ENCODE data around the gene SLC7A1. TPM values are rescaled to one million over a fixed set of nuclear protein-coding genes. Genes with fewer than 3 reads are reported as not detected.

Gene SLC7A1
- total and polyA plus RNA-seq, 2 of the 8 experiments (the other 6 are each of a cell fraction or from before 2014, with no cell fraction given): 26.8 to 114 TPM

GRCh38 chr13:29509999-29510589 is 85.4 kb downstream of the SLC7A1 start:
- Histone ChIP-seq H3K27ac (ENCODE audit: low read depth, low read length) (no peak overlapping the region), H4K20me1 (replicated peaks in 1 of 2; ENCODE audit: control insufficient read depth in 1 of 2, insufficient read depth in 2 of 2, low read length in 2 of 2) (peaks cover 0 to 8% of the 10 kb centered on the region in 2 experiments), H4K8ac (ENCODE audit: extremely low read depth, insufficient read depth, low read length) (no peak overlapping the region), H2BK120ac (replicated peaks; ENCODE audit: low read depth, low read length) (no peak overlapping the region), H3K9me3 (ENCODE audit: insufficient read depth in 2 of 2, low read depth in 1 of 2, low read length in 1 of 2) (no peaks in the 10 kb centered on the region), H2BK15ac (ENCODE audit: low read length) (no peak overlapping the region), H4K5ac (ENCODE audit: insufficient read length, low read depth, low read length) (no peak overlapping the region), H3K79me2 (ENCODE audit: control insufficient read depth in 1 of 2, insufficient read depth in 2 of 2, low read length in 2 of 2) (no peaks in the 10 kb centered on the region), H4K91ac (replicated peaks; ENCODE audit: insufficient read length, low read length) (no peak overlapping the region), H3K4me1 (replicated peaks in 1 of 4; ENCODE audit: control insufficient read depth in 3 of 4, insufficient read depth in 4 of 4, low read length in 3 of 4) (no peaks in the 10 kb centered on the region), H3K79me1 (ENCODE audit: low read depth, low read length) (no peaks in the 10 kb centered on the region; the same call in 1 of the 2 replicates), H3K23ac (ENCODE audit: insufficient read length) (no peak overlapping the region), H2AK5ac (ENCODE audit: low read depth, low read length) (no peak overlapping the region), H3K4me2 (ENCODE audit: insufficient read depth in 1 of 2, low read depth in 2 of 2, low read length in 2 of 2) (no peak overlapping the region), H3K23me2 (ENCODE audit: low read depth, low read length) (no peaks in the 10 kb centered on the region), H3K56ac (replicated peaks; ENCODE audit: insufficient read length, low read depth, low read length) (no peak overlapping the region), H2BK12ac (ENCODE audit: low read depth, low read length) (no peak overlapping the region), H2BK5ac (ENCODE audit: low read depth, low read length) (no peak overlapping the region), H3K9ac (replicated peaks in 1 of 4; ENCODE audit: extremely low read depth in 1 of 4, low read depth in 3 of 4, low read length in 3 of 4) (no peak overlapping the region), H2AFZ (ENCODE audit: low read length) (no peak overlapping the region), H3K36me3 (ENCODE audit: control insufficient read depth in 2 of 4, insufficient read depth in 4 of 4, low read length in 3 of 4) (peaks cover 0 to 23% (median 14%) of the 10 kb centered on the region in 4 experiments; a peak in 7 of 8 replicates), H3K4me3 (ENCODE audit: extremely low read depth in 1 of 4, insufficient read depth in 2 of 4, low read depth in 3 of 4, low read length in 4 of 4) (no peak overlapping the region), H3K27me3 (replicated peaks in 1 of 4; ENCODE audit: control insufficient read depth in 3 of 4, extremely low read depth in 1 of 4, insufficient read depth in 3 of 4, low read length in 3 of 4) (no peaks in the 10 kb centered on the region), H3K14ac (ENCODE audit: insufficient read length) (no peak overlapping the region), H3K18ac (ENCODE audit: extremely low read depth, low read length) (no peak overlapping the region), H2BK20ac (ENCODE audit: low read length) (no peak overlapping the region), H3K4ac (replicated peaks; ENCODE audit: insufficient read length, low read depth, low read length) (no peak overlapping the region)
- WGBS, 2 experiments (ENCODE audit: extremely low coverage in 1 of 2, insufficient coverage in 1 of 2, insufficient read length in 1 of 2, insufficient replicate concordance in 2 of 2, low coverage in 1 of 2, low lambda C conversion rate in 2 of 2, missing lambda C conversion rate in 1 of 2): 90% methylated on average over 14 of the region's 14 CpGs; no CpG with 5 or more reads in 1 of the 2 experiments
- DNase-seq (ENCODE audit: low read depth in 1 of 2, low spot score in 2 of 2): no peak
- TF ChIP-seq CBX5 (IDR thresholded peaks at IDR 0.05; ENCODE audit: low read depth, low read length) (no peak), TAF7 (optimal IDR thresholded peaks at IDR 0.05; ENCODE audit: borderline replicate concordance, low read depth, low read length) (no peak), EZH2 (IDR thresholded peaks at IDR 0.05; ENCODE audit: low read depth, low read length, severe bottlenecking) (no peak), SP4 (IDR thresholded peaks at IDR 0.05; ENCODE audit: low read length) (no peak), ZNF274 (IDR thresholded peaks at IDR 0.05; ENCODE audit: borderline replicate concordance, extremely low read depth, low read length) (no peak), RNF2 (IDR thresholded peaks at IDR 0.05; ENCODE audit: borderline replicate concordance, low read depth, low read length, missing control alignments, poor library complexity, severe bottlenecking) (no peak), JUND (IDR thresholded peaks at IDR 0.05; ENCODE audit: low read length) (no peak), SUZ12 (IDR thresholded peaks at IDR 0.05; ENCODE audit: low read length) (no peak), MAX (IDR thresholded peaks at IDR 0.05) (no peak), SAP30 (IDR thresholded peaks at IDR 0.05; ENCODE audit: insufficient read depth, insufficient replicate concordance, low read length) (no peak), SP1 (IDR thresholded peaks at IDR 0.05; ENCODE audit: low read depth, low read length) (no peak)
- CTCF ChIA-PET (ENCODE audit: partially characterized antibody): interaction anchor here (1.9 to 17.8 kb wide), 7 partner anchors 8 to 414 kb away, joined by 5 to 210 read pairs (median 16); no protein-coding TSS in a partner anchor
- no peak for FAIRE-seq
- POLR2A ChIA-PET (ENCODE audit: partially characterized antibody): interaction anchor here (1.0 to 1.3 kb wide), 5 partner anchors 9 to 22 kb away, joined by 3 read pairs; no protein-coding TSS in a partner anchor

Data from H1 (cell line).